ENCODE data around the gene NARF.

DNA sequence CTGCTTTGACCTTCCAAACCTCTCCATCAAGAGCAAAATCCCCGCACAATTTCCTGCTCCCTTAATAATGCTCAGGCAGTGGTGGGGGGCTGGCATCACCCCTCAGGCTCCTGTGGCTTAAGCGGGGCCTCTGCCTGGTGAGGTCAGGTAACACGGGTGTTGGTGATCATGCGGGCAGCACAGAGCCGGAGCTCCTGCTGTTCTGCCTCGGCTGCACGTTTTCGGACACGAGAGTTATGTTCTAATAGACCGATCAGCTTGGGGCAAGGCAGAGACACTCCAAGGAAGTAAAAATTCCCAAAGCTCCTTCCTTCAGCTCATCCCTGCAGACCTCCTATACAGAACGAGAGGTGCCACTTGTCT, 6.0 kb downstream of the NARF start:
- TF ChIP-seq POLR2AphosphoS2 (conservative IDR thresholded peaks at IDR 0.05; ENCODE audit: low read length) (no peak), HMGXB4 (CRISPR knock-in tag; IDR thresholded peaks at IDR 0.05; ENCODE audit: borderline replicate concordance) (no peak), NFE2L2 (conservative IDR thresholded peaks at IDR 0.05; ENCODE audit: low read length) (no peak)
- TF ChIP-seq, protein P1, sequence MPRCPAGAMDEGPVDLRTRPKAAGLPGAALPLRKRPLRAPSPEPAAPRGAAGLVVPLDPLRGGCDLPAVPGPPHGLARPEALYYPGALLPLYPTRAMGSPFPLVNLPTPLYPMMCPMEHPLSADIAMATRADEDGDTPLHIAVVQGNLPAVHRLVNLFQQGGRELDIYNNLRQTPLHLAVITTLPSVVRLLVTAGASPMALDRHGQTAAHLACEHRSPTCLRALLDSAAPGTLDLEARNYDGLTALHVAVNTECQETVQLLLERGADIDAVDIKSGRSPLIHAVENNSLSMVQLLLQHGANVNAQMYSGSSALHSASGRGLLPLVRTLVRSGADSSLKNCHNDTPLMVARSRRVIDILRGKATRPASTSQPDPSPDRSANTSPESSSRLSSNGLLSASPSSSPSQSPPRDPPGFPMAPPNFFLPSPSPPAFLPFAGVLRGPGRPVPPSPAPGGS (IDR thresholded peaks at IDR 0.05), result no peak
